Activated gamma-delta T cell treated with Interleukin-2 at 50 U/mL for 16 hours (primary cell): ENCODE measurements around the gene CACNB2.
"Not testable (repeated sequence)": the region's sequence is repeated elsewhere in the genome, so short reads cannot be mapped to it uniquely, and the experiment has no call there.

ENCODE experiments used
- DNase-seq: peaks from one replicate; pipeline ENCODE4 v3.0.0-alpha.2; 2020

CACNB2 gene

DNA sequence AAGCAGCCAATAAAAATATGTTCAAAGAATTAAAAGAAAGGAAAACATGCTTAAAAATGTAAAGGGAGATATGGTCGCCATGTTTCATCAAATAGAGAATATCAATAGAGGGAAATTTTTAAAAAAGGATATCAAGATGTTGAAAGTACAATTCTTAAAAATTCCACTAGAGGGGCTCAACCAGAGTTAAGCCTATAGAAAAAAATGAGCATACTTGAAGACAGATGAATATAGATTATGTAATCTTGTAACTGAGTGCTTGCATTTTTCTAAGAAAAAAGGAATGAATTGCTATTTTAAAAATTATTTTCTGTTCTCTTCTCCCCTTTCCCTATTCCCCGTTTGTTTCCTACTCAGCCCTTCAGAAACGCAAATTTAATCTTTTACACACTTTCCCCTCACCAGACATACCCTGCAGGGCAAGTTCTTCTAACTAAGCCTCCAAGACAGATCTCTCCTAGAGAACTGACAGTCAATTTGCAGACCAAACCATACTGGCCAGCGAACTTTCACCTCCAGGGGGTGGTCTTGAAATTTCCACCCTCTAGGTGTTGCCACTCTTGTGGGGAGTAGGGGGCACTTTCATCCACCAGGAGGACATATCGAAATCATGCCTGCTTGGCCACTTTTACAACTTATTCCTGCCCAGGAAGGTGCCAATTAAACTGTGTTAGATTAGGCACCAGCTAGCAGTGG is 443.5 kb downstream of the CACNB2 start:
- no peak for DNase-seq

DNA sequence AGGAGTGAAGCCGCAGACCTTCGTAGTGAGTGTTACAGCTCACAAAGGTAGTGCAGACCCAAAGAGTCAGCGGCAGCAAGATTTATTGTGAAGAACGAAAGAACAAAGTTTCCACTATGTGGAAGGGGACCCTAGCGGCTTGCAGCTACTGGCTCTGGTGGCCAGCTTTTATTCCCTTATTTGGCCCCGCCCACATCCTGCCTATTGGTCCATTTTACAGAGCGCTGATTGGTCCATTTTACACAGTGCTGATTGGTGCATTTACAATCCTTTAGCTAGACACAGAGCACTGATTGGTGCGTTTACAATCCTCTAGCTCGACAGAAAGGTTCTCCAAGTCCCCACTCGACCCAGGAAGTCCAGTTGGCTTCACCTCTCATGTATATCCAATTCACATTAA is 446.4 kb downstream of the CACNB2 start:
- not testable (repeated sequence) for DNase-seq

DNA sequence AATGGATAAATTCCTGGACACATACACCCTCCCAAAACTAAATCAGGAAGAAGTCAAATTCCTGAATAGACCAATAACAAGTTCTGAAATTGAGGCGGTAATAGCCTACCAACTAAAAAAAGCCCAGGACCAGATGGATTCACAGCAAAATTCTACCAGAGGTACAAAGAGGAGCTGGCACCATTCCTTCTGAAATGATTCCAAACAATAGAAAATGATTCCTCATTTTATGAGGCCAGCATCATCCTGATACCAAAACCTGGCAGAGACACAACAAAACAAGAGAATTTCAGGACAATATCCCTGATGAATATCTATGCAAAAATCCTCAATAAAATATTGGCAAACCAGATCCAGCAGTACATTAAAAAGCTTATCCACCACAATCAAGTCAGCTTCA is 450.9 kb downstream of the CACNB2 start:
- DNase-seq: not testable (repeated sequence)
